Nucleus accumbens (tissue), 56 donors: ENCODE measurements around the gene RGL3.
"Not testable (repeated sequence)": the region's sequence is repeated elsewhere in the genome, so short reads cannot be mapped to it uniquely, and the experiment has no call there.

Experiments used
- DNase-seq, 56 donors: peaks; one replicate each; lab custom pipeline; 2025; lab: John Stamatoyannopoulos, UW

Gene RGL3

GRCh38 chr19:11390359-11390758, 28.8 kb downstream of the RGL3 start:
- no peak for DNase-seq

- no peak for DNase-seq
These were observed 31.7 kb downstream of the RGL3 start for GRCh38 chr19:11387162-11388034.

- no peak for DNase-seq
These were observed 34.4 kb downstream of the RGL3 start for GRCh38 chr19:11384778-11385129.

- DNase-seq: no peak
These were observed 35.4 kb downstream of the RGL3 start for GRCh38 chr19:11383706-11384048.

- peak in 2 of 56 donors; percentile 8 to 32 for DNase-seq
These were observed 36.0 kb downstream of the RGL3 start for GRCh38 chr19:11382898-11383705.

GRCh38 chr19:11380653-11381537, 38.2 kb downstream of the RGL3 start:
- DNase-seq: peak; percentile 43 to 97 (median 89)

GRCh38 chr19:11379857-11380350, 39.2 kb downstream of the RGL3 start:
- DNase-seq: no peak

- not testable (repeated sequence) for DNase-seq
These were observed 39.8 kb downstream of the RGL3 start for GRCh38 chr19:11379269-11379845.

- DNase-seq: peak in 25 of 56 donors; percentile 2 to 66 (median 17)
These were observed 40.6 kb downstream of the RGL3 start for GRCh38 chr19:11378319-11379189.

GRCh38 chr19:11377756-11378155, 41.4 kb downstream of the RGL3 start:
- no peak for DNase-seq

GRCh38 chr19:11377237-11377636, 41.9 kb downstream of the RGL3 start:
- peak in 16 of 56 donors; percentile 5 to 40 (median 11) for DNase-seq

GRCh38 chr19:11375143-11375948, 43.8 kb downstream of the RGL3 start:
- DNase-seq: peak in 20 of 56 donors; percentile 18 to 51 (median 39)

- peak; percentile 89 to 100 (median 99) for DNase-seq
These were observed 44.5 kb downstream of the RGL3 start, which contains the start of gene SWSAP1 for GRCh38 chr19:11374433-11375142. SWSAP1 (plus strand) TSS chr19:11374666; CDS start chr19:11374681, 15 bp downstream.

- DNase-seq: peak in 11 of 56 donors; percentile 22 to 60 (median 48)
These were observed 45.2 kb downstream of the RGL3 start for GRCh38 chr19:11373885-11374432.

- peak in 52 of 56 donors; percentile 12 to 94 (median 77) for DNase-seq
These were observed 45.8 kb downstream of the RGL3 start for GRCh38 chr19:11373166-11373884.

- no peak for DNase-seq
These were observed 48.4 kb downstream of the RGL3 start for GRCh38 chr19:11370744-11371143.
